DOHH2 (cell line): ENCODE measurements around the gene HOMER3.
A peak's percentile ranks its signal among the peaks of the same experiment; 100 is the strongest.

ENCODE experiments used
- H3F3A ChIP-seq: fragments of 200-600 bp; sonication (generic), shearing (Covaris generic); 2 replicates; pipeline ENCODE4 v1.6.0; 2016; ENCODE audit warnings: antibody characterized with exemption, mild to moderate bottlenecking; ENCODE audit not compliant: control insufficient read depth, insufficient read depth
- H3K27ac ChIP-seq: fragments of 200-600 bp; sonication (generic); 2 replicates; pipeline ENCODE4 v1.5.1; 2014; ENCODE audit warnings: low read depth, mild to moderate bottlenecking, low read length, moderate library complexity
- H3K27me3 ChIP-seq: fragments of 200-600 bp; sonication (generic); 2 replicates; pipeline ENCODE4 v1.6.1; 2014; ENCODE audit warnings: mild to moderate bottlenecking, low read length, mixed read lengths; ENCODE audit not compliant: control insufficient read depth
- H3K36me3 ChIP-seq: fragments of 200-600 bp; sonication (generic); 2 replicates; pipeline ENCODE4 v1.6.1; 2014; ENCODE audit warnings: mild to moderate bottlenecking, low read length, moderate library complexity, mixed read lengths; ENCODE audit not compliant: control insufficient read depth
- H3K4me1 ChIP-seq: fragments of 200-600 bp; sonication (generic); 2 replicates; pipeline ENCODE4 v1.6.1; 2014; ENCODE audit warnings: mild to moderate bottlenecking, low read length, mixed read lengths; ENCODE audit not compliant: control insufficient read depth
- H3K4me2 ChIP-seq: fragments of 200-600 bp; sonication (generic); 2 replicates; pipeline ENCODE4 v1.6.0; 2014; ENCODE audit warnings: mild to moderate bottlenecking, low read length, moderate library complexity
- H3K4me3 ChIP-seq: fragments of 200-600 bp; sonication (generic); 2 replicates; pipeline ENCODE4 v1.5.1; 2014; ENCODE audit warnings: mild to moderate bottlenecking, low read length, mixed read lengths
- H3K79me2 ChIP-seq: fragments of 200-600 bp; sonication (generic); 2 replicates; pipeline ENCODE4 v1.6.1; 2014; ENCODE audit warnings: mild to moderate bottlenecking, low read length, mixed read lengths; ENCODE audit not compliant: control insufficient read depth
- H3K9me2 ChIP-seq: fragments of 200-600 bp; sonication (generic); replicated peaks from 2 replicates; pipeline ENCODE4 v1.6.1; 2014; ENCODE audit warnings: mild to moderate bottlenecking, low read length, mixed read lengths; ENCODE audit not compliant: control insufficient read depth
- H3K9me3 ChIP-seq: fragments of 200-600 bp; sonication (generic); 2 replicates; pipeline ENCODE4 v1.6.1; 2014; ENCODE audit warnings: antibody characterized with exemption, low read length, mixed read lengths; ENCODE audit not compliant: control insufficient read depth, insufficient read depth
- H4K20me1 ChIP-seq: fragments of 200-600 bp; sonication (generic); 2 replicates; pipeline ENCODE4 v1.6.0; 2014; ENCODE audit warnings: low read depth, mild to moderate bottlenecking, antibody characterized with exemption, low read length, moderate library complexity; ENCODE audit not compliant: control insufficient read depth, insufficient read depth
- CTCF ChIP-seq: fragments of 200-600 bp; sonication (generic); IDR thresholded peaks from one replicate; pipeline ENCODE4 v1.5.1; 2014; ENCODE audit warnings: antibody characterized with exemption, mild to moderate bottlenecking, low read depth, low read length; ENCODE audit not compliant: poor library complexity, severe bottlenecking
- EZH2phosphoT487 ChIP-seq: fragments of 200-600 bp; sonication (generic); IDR thresholded peaks from 2 replicates; pipeline ENCODE4 v1.6.1; 2017; ENCODE audit warnings: borderline replicate concordance, mild to moderate bottlenecking, antibody characterized with exemption, low read length, moderate library complexity, mixed read lengths

HOMER3 gene

GRCh38 chr19:18932216-18932841, 8.7 kb downstream of the HOMER3 start:
- Histone ChIP-seq H3K4me3 (peak overlapping the region; percentile 66), H3K4me2 (peak overlapping the region; percentile 84), H3F3A (peaks cover 3% of the 10 kb centered on the region; the same call in 1 of the 2 replicates), H3K27ac (no peak overlapping the region), H3K4me1 (peaks cover 12% of the 10 kb centered on the region), H3K79me2 (no peaks in the 10 kb centered on the region), H3K9me3 (no peaks in the 10 kb centered on the region), H3K27me3 (peaks cover 5% of the 10 kb centered on the region; the same call in 1 of the 2 replicates), H3K9me2 (no peaks in the 10 kb centered on the region), H4K20me1 (0 out of 2 replicates have a peak, but pooled peaks cover 3% of the 10 kb centered on the region), H3K36me3 (peaks cover 7% of the 10 kb centered on the region; the same call in 1 of the 2 replicates)
- TF ChIP-seq CTCF (no peak), EZH2phosphoT487 (no peak)

GRCh38 chr19:18931316-18932162, 9.5 kb downstream of the HOMER3 start:
- Histone ChIP-seq H3K27me3 (peaks cover 5% of the 10 kb centered on the region; the same call in 1 of the 2 replicates), H3K9me2 (no peaks in the 10 kb centered on the region), H3K36me3 (peaks cover 10% of the 10 kb centered on the region; the same call in 1 of the 2 replicates), H3F3A (peaks cover 3% of the 10 kb centered on the region; the same call in 1 of the 2 replicates), H3K4me2 (no peak overlapping the region; the same call in 1 of the 2 replicates), H3K9me3 (no peaks in the 10 kb centered on the region), H3K4me3 (no peak overlapping the region), H4K20me1 (0 out of 2 replicates have a peak, but pooled peaks cover 3% of the 10 kb centered on the region), H3K4me1 (peaks cover 12% of the 10 kb centered on the region), H3K79me2 (no peaks in the 10 kb centered on the region), H3K27ac (no peak overlapping the region)
- TF ChIP-seq CTCF (no peak), EZH2phosphoT487 (no peak)

- TF ChIP-seq CTCF, result no peak
- H4K20me1 ChIP-seq, result 0 out of 2 replicates have a peak, but pooled peaks cover 3% of the 10 kb centered on the region
- peaks cover 12% of the 10 kb centered on the region for H3K4me1 ChIP-seq
- H3K27me3 ChIP-seq, result peaks cover 5% of the 10 kb centered on the region; the same call in 1 of the 2 replicates
- H3K4me2 ChIP-seq, result no peak overlapping the region
- no peak overlapping the region for H3K4me3 ChIP-seq
- H3F3A ChIP-seq, result peaks cover 3% of the 10 kb centered on the region; the same call in 1 of the 2 replicates
- H3K79me2 ChIP-seq, result no peaks in the 10 kb centered on the region
- H3K9me2 ChIP-seq, result no peaks in the 10 kb centered on the region
- H3K36me3 ChIP-seq, result peaks cover 26% of the 10 kb centered on the region
- no peak overlapping the region for H3K27ac ChIP-seq
- H3K9me3 ChIP-seq, result no peaks in the 10 kb centered on the region
These were observed 11.7 kb downstream of the HOMER3 start for GRCh38 chr19:18929311-18929710.
